ENCODE data around the gene HCST. TPM values are rescaled to one million over a fixed set of nuclear protein-coding genes. Genes with fewer than 3 reads are reported as not detected.

Gene HCST
- polyA plus RNA-seq, 3 donors from 2014 or later: 1,885 to 2,801 (median 2,654) TPM

DNA sequence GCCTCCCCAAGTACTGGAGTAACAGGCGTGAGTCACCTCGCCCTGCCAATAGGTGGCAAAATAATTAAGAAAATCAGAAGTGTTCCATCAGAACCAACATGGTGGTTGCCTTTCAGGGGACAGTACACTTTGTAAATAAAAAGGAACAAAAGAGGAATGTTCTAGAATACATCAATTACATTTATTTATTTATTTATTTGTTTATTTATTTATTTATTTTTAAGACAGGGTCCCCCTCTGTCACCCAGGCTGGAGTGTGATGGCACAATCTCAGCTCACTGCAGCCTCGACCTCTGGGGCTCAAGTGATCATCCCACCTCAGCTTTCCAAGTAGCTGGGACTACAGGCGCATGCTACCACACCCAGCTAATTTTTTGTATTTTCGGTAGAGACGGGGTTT is 18.7 kb downstream of the HCST start:
- no peak for DNase-seq
- Mint-ChIP-seq H3K27me3 (ENCODE audit: low read depth in 3 of 3) (peaks cover 0 to 6% (median 0%) of the 10 kb centered on the region in 3 donors), H3K4me3 (no peak overlapping the region), H3K27ac (no peak overlapping the region), H3K9me3 (no peaks in the 10 kb centered on the region), H3K4me1 (peaks cover 0 to 8% of the 10 kb centered on the region in 2 donors), H3K36me3 (peaks cover 0 to 3% (median 3%) of the 10 kb centered on the region in 3 donors)

GRCh38 chr19:35925501-35925900 is 23.2 kb downstream of the HCST start:
- peaks cover 37 to 42% of the 10 kb centered on the region in 2 donors for H3K4me1 Mint-ChIP-seq
- no peaks in the 10 kb centered on the region for H3K9me3 Mint-ChIP-seq
- peaks cover 3 to 8% (median 4%) of the 10 kb centered on the region in 3 donors for H3K36me3 Mint-ChIP-seq
- H3K4me3 Mint-ChIP-seq: no peak overlapping the region
- peak overlapping the region in 2 of 6 donors; percentile 65 to 74 for H3K27ac Mint-ChIP-seq
- no peak for DNase-seq
- peaks cover 7 to 22% (median 8%) of the 10 kb centered on the region in 3 donors for H3K27me3 Mint-ChIP-seq (ENCODE audit: low read depth in 3 of 3)

GRCh38 chr19:35928507-35928906 is 26.2 kb downstream of the HCST start:
- peaks cover 3 to 8% (median 4%) of the 10 kb centered on the region in 3 donors for H3K36me3 Mint-ChIP-seq
- peak overlapping the region; percentile 87 to 95 (median 90) for H3K27ac Mint-ChIP-seq
- peak overlapping the region; percentile 66 to 80 (median 78) for H3K4me3 Mint-ChIP-seq
- H3K27me3 Mint-ChIP-seq (ENCODE audit: low read depth in 3 of 3): peaks cover 8 to 28% (median 15%) of the 10 kb centered on the region in 3 donors
- H3K9me3 Mint-ChIP-seq: no peaks in the 10 kb centered on the region
- peaks cover 52 to 56% of the 10 kb centered on the region in 2 donors for H3K4me1 Mint-ChIP-seq
- DNase-seq: peak; percentile 80 to 83 (median 81)

DNA sequence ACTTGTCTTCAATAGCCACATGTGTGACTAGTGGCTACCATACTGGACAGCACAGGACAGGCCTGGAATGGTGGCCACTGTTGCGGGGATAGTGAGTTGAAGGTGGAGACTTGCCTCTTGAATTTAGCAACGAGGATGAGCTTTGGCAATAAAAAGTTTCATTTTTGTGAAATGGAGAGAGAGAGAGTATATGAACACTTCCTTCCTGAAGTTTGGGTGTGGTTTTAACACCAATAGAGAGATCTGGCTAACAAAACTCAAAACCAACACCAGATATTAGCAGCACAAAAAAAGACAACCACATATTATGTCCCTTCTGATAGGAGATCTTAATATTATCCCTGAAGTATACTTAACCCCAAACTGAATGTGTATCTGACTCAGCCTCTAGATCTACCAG is 27.5 kb downstream of the HCST start:
- Mint-ChIP-seq H3K36me3 (peaks cover 3 to 8% (median 4%) of the 10 kb centered on the region in 3 donors), H3K27me3 (ENCODE audit: low read depth in 3 of 3) (peaks cover 8 to 28% (median 15%) of the 10 kb centered on the region in 3 donors), H3K9me3 (no peaks in the 10 kb centered on the region), H3K4me3 (peak overlapping the region; percentile 82 to 89 (median 85)), H3K4me1 (peaks cover 52 to 56% of the 10 kb centered on the region in 2 donors), H3K27ac (peak overlapping the region; percentile 91 to 98 (median 96))
- DNase-seq: peak; percentile 74 to 79 (median 74)

GRCh38 chr19:35931161-35931873 is 29.0 kb downstream of the HCST start:
- Mint-ChIP-seq H3K36me3 (peaks cover 0 to 5% (median 4%) of the 10 kb centered on the region in 3 donors), H3K9me3 (no peaks in the 10 kb centered on the region), H3K4me1 (peaks cover 51 to 58% of the 10 kb centered on the region in 2 donors), H3K27ac (peak overlapping the region; percentile 91 to 98 (median 96)), H3K27me3 (ENCODE audit: low read depth in 3 of 3) (peaks cover 10 to 28% (median 19%) of the 10 kb centered on the region in 3 donors), H3K4me3 (peak overlapping the region; percentile 75 to 88 (median 83))
- DNase-seq: peak; percentile 99 to 100 (median 100)

DNA sequence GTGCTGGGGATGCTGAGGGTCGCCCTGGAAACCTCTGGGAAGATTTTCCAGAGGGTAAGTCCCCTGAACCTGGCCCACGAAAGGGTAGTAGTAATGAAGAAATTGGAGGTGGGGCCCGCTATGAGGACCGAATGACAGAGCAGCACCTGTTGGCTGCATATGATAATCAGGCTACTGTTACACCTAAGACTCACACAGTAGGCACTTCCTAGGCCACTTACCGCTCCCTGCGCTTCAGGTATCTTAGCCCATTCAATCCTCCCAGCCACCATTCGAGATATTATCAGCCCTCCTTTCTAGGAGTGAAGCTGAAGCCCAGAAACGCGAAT is 29.5 kb downstream of the HCST start:
- Mint-ChIP-seq H3K4me3 (peak overlapping the region in 2 of 5 donors; percentile 12 to 83), H3K27me3 (ENCODE audit: low read depth in 3 of 3) (peaks cover 7 to 24% (median 16%) of the 10 kb centered on the region in 3 donors), H3K9me3 (no peaks in the 10 kb centered on the region), H3K27ac (peak overlapping the region; percentile 73 to 98 (median 94)), H3K4me1 (peaks cover 47 to 53% of the 10 kb centered on the region in 2 donors), H3K36me3 (peaks cover 0 to 1% (median 1%) of the 10 kb centered on the region in 3 donors)
- no peak for DNase-seq

DNA sequence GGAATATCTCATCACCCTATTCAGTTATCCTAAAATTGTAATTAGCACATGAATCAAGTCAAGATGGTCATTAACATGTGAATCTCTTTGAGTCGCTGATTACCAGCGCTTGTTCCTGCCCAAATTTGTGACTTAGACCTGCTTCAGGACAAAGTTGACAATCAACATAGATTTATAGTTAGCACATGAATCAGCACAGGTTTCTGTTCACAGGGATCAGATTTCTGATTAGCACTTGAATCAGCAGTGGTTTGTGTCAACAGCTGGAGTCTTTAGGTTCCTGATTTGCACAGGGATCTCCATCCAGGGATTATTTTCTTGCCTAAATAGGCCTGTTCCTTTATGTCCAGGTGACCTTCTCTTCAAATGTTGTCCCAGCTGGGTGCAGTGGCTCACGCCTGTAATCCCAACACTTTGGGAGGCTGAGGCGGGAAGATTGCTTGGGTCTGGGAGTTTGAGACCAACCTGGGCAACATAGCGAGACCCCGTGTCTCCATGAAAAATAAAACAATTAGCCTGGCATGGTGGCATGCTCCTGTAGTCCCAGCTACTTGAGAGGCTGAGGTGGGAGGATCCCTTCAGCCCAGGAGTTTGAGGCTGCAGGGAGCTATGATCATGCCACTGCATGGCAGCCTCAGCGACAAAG is 30.1 kb downstream of the HCST start:
- peaks cover 45 to 48% of the 10 kb centered on the region in 2 donors for H3K4me1 Mint-ChIP-seq
- peak overlapping the region in 1 of 5 donors; percentile 12 for H3K4me3 Mint-ChIP-seq
- H3K27ac Mint-ChIP-seq: peak overlapping the region in 2 of 6 donors; percentile 93 to 98
- DNase-seq: no peak
- no peaks in the 10 kb centered on the region for H3K9me3 Mint-ChIP-seq
- peaks cover 7 to 24% (median 19%) of the 10 kb centered on the region in 3 donors for H3K27me3 Mint-ChIP-seq (ENCODE audit: low read depth in 3 of 3)
- H3K36me3 Mint-ChIP-seq: no peaks in the 10 kb centered on the region

GRCh38 chr19:35935911-35936737 is 33.8 kb downstream of the HCST start, which contains the start of gene LRFN3:
Gene LRFN3, plus strand, starts transcription at chr19:35936374. Its CDS starts 3,052 bp downstream, at chr19:35939426.
- Mint-ChIP-seq H3K4me3 (peak within 1 kb of the TSS; percentile 47 to 94 (median 81)), H3K9me3 (no peaks in the 10 kb centered on the region), H3K36me3 (peaks cover 0 to 8% (median 7%) of the 10 kb centered on the region in 3 donors), H3K4me1 (peaks cover 31% of the 10 kb centered on the region in 2 donors), H3K27me3 (ENCODE audit: low read depth in 3 of 3) (peaks cover 3 to 16% (median 11%) of the 10 kb centered on the region in 3 donors), H3K27ac (peak within 1 kb of the TSS in 5 of 6 donors; percentile 32 to 85 (median 57))
- DNase-seq: no peak

- Mint-ChIP-seq H3K27me3 (ENCODE audit: low read depth in 3 of 3) (peaks cover 4 to 13% (median 5%) of the 10 kb centered on the region in 3 donors), H3K9me3 (no peaks in the 10 kb centered on the region), H3K27ac (peak overlapping the region in 1 of 6 donors; percentile 23), H3K36me3 (peaks cover 0 to 8% (median 7%) of the 10 kb centered on the region in 3 donors), H3K4me3 (peak overlapping the region; percentile 17 to 90 (median 56)), H3K4me1 (peaks cover 25 to 26% of the 10 kb centered on the region in 2 donors)
- no peak for DNase-seq
Measured at GRCh38 chr19:35936738-35937268, 34.5 kb downstream of the HCST start.

DNA sequence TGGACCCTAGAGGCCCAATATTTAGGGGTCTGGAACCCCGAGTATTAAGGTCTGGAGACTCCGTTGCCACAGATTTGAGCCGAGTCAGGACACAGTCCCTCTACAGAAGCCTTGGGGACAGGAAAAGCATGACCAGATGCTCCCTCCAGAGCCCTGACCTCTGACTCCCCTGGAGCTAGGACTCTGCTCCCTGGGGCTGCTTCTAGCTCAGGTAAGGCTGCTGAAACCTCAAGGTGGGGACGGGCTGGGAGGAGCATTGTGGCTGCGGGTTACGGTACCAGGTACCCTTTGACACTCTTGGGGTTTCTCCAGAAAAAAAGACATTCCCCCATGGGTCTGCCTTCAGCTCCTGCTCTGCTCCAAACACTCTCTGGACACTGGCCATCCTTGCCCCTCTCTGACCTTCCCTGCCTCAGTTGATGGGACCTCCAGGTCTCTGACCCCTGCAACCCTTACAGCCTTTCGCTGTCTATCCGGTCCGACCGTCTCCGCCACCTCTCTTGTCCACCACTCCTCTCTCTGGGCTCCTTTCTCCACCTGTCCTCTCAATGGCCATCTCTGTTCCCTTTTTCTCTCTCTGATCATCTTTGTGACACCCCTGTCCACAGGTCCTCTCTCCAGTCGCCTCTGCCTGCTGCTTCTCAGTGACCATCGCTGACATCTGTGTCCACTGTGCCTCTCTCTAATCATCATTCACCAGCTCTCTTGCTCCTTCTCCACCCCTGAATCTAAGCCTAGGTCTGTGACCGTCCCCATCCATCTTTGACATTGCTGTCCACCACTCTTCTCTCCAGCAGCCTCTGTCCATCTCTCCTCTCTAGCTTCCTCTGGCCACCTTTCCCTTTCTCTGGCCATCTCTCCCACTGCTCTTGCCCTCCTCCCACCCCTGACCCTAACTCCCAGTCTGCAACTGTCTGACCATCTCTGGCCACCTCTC is 35.3 kb downstream of the HCST start:
- no peaks in the 10 kb centered on the region for H3K9me3 Mint-ChIP-seq
- DNase-seq: no peak
- peak overlapping the region in 5 of 6 donors; percentile 1 to 83 (median 19) for H3K27ac Mint-ChIP-seq
- peaks cover 0 to 8% (median 7%) of the 10 kb centered on the region in 3 donors for H3K36me3 Mint-ChIP-seq
- H3K27me3 Mint-ChIP-seq (ENCODE audit: low read depth in 3 of 3): peaks cover 3 to 13% (median 5%) of the 10 kb centered on the region in 3 donors
- H3K4me3 Mint-ChIP-seq: peak overlapping the region; percentile 52 to 90 (median 70)
- H3K4me1 Mint-ChIP-seq: peaks cover 23% of the 10 kb centered on the region in 2 donors

DNA sequence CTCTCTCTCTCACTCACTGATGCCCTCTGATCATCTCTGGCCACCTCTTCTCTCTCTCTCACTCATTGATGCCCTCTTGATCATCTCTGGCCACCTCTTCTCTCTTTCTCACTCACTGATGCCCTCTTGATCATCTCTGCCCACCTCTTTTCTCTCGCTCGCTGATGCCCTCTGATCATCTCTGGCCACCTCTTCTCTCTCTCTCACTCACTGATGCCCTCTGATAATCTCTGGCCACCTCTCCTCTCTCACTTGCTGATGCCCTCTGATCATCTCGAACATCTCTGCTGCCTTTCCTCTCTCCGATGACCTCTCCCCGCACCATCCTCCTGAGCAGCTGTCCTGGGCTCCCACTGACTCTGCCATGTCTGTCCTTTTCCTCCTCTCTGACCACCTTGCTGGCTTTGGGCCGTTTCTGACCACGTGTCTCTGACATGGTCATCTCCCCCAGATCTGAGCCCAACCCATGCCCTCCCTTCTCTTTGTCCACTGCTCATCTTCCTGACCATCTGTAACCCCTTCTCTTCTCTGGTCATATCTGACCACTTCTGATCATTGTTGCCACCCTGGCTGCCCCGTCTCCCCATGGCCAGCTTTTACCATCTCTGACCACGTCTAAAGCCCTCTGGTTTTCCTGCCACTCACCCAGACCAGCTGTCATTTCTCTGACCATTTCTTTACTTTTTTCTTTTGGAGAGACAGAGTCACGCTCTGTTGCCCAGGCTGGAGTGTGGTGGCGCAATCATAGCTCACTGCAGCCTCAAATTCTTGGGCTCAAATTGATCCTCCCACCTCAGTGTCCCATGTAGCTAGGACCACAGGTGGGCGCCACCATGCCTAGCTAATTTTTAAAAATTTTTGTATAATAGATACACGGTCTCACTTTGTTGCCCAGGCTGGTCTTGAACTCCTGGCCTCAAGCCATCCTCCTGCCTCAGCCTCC is 36.2 kb downstream of the HCST start:
- Mint-ChIP-seq H3K9me3 (no peaks in the 10 kb centered on the region), H3K27me3 (ENCODE audit: low read depth in 3 of 3) (peaks cover 3 to 13% (median 5%) of the 10 kb centered on the region in 3 donors), H3K4me1 (peaks cover 23% of the 10 kb centered on the region in 2 donors), H3K36me3 (peaks cover 0 to 8% (median 7%) of the 10 kb centered on the region in 3 donors), H3K4me3 (peak overlapping the region; percentile 49 to 90 (median 70)), H3K27ac (peak overlapping the region in 3 of 6 donors; percentile 12 to 50 (median 42))
- no peak for DNase-seq

Data from immature natural killer cell (primary cell).